PC-3 (cell line): Measurements from ENCODE around the gene ZBTB45. TPM values are rescaled to one million over a fixed set of nuclear protein-coding genes. Genes with fewer than 3 reads are reported as not detected.

Experiments used
- ATAC-seq: fragments of 200-7000 bp; cut with Tn5 transposase; 2 replicates; pipeline ENCODE4 v1.9.1; 2020; ENCODE audit warnings: mild to moderate bottlenecking, moderate library complexity
- BruUV-seq: library from RNA; stranded (reverse); fragments of 400-500 nt; replicated peaks from 2 replicates; lab custom pipeline; 2021; lab: Mats Ljungman, UMichigan
- CTCF ChIA-PET: fragments of 300-600 bp; sonication (Branson Sonifier 250); formaldehyde crosslinking; loops from one replicate; lab custom pipeline; 2022; ENCODE audit warnings: antibody characterized with exemption; lab: Charles Lee
- POLR2A ChIA-PET: fragments of 300-600 bp; sonication (Branson Sonifier 250); formaldehyde crosslinking; loops from one replicate; lab custom pipeline; 2022; ENCODE audit warnings: antibody characterized with exemption; ENCODE audit not compliant: unreplicated experiment; lab: Charles Lee
- DNase-seq: peaks from one replicate; pipeline ENCODE4 v3.0.0-alpha.2; 2015
- H2AFZ ChIP-seq: fragments of 300-600 bp; sonication (generic); 2 replicates; pipeline ENCODE4 v1.6.0; 2016; ENCODE audit warnings: antibody characterized with exemption, low read length
- H3F3A ChIP-seq: fragments of 300-600 bp; sonication (generic); one replicate; pipeline ENCODE4 v1.6.0; 2017; ENCODE audit warnings: antibody characterized with exemption, low read length, control low read depth, mild to moderate bottlenecking; ENCODE audit not compliant: unreplicated experiment
- H3K27ac ChIP-seq: fragments of 300-600 bp; sonication (generic); 2 replicates; pipeline ENCODE4 v1.5.1; 2016; ENCODE audit warnings: mild to moderate bottlenecking, low read length
- H3K27me3 ChIP-seq: fragments of 300-600 bp; sonication (generic); 2 replicates; pipeline ENCODE4 v1.6.1; 2016; ENCODE audit warnings: low read length, mixed read lengths
- H3K36me3 ChIP-seq: fragments of 300-600 bp; sonication (generic); 2 replicates; pipeline ENCODE4 v1.6.1; 2016; ENCODE audit warnings: low read depth, mixed run types, low read length, mixed read lengths
- H3K4me1 ChIP-seq: fragments of 300-600 bp; sonication (generic); 2 replicates; pipeline ENCODE4 v1.5.1; 2016; ENCODE audit warnings: low read length; ENCODE audit not compliant: insufficient read depth
- H3K4me2 ChIP-seq: fragments of 300-600 bp; sonication (generic); 2 replicates; pipeline ENCODE4 v1.6.0; 2016; ENCODE audit warnings: low read length
- H3K4me3 ChIP-seq: fragments of 300-600 bp; sonication (generic); 2 replicates; pipeline ENCODE4 v1.5.1; 2016; ENCODE audit warnings: mild to moderate bottlenecking, low read length, mixed read lengths
- H3K79me2 ChIP-seq: fragments of 300-600 bp; sonication (generic); 2 replicates; pipeline ENCODE4 v1.6.1; 2017; ENCODE audit warnings: low read length, mixed read lengths
- H3K9ac ChIP-seq: fragments of 300-600 bp; sonication (generic); 2 replicates; pipeline ENCODE4 v1.6.0; 2016; ENCODE audit warnings: mild to moderate bottlenecking, low read length
- H3K9me2 ChIP-seq: fragments of 300-600 bp; sonication (generic); replicated peaks from 2 replicates; pipeline ENCODE4 v1.6.1; 2016; ENCODE audit warnings: mixed run types, low read length, mixed read lengths
- H3K9me3 ChIP-seq: fragments of 300-600 bp; sonication (generic); 2 replicates; pipeline ENCODE4 v1.6.1; 2016; ENCODE audit warnings: low read length, mixed read lengths
- H4K20me1 ChIP-seq: fragments of 300-600 bp; sonication (generic); 2 replicates; pipeline ENCODE4 v1.6.1; 2016; ENCODE audit warnings: low read length, mixed read lengths
- EZH2 ChIP-seq: fragments of 300-600 bp; sonication (generic); IDR thresholded peaks from one replicate; pipeline ENCODE4 v1.6.1; 2017; ENCODE audit warnings: antibody characterized with exemption, mild to moderate bottlenecking, low read length; ENCODE audit not compliant: unreplicated experiment
- EZH2phosphoT487 ChIP-seq: fragments of 300-600 bp; sonication (generic); IDR thresholded peaks from 2 replicates; pipeline ENCODE4 v1.6.1; 2018; ENCODE audit warnings: mild to moderate bottlenecking, antibody characterized with exemption, low read length, borderline replicate concordance
- intact Hi-C: fragments of 100-400 bp; cut with micrococcal nuclease; formaldehyde crosslinking; loops from 2 replicates; pipeline ENCODE4 v1.9.0; 2023
- total RNA-seq: library from RNA; depleted of rRNA; stranded (reverse); fragments of >200 nt; gene quantifications from 2 replicates; pipeline ENCODE4 v1.2.3, GENCODE V29; 2014
- TF ChIP-seq, protein P1 (sequence below): fragments of 300-600 bp; sonication (generic); conservative IDR thresholded peaks from 2 replicates; pipeline ENCODE4 v1.5.1; 2017; ENCODE audit warnings: antibody characterized with exemption, low read depth, mild to moderate bottlenecking, low read length

Gene ZBTB45
- total RNA-seq, 1 experiment from 2014 or later = 14.0 TPM

DNA sequence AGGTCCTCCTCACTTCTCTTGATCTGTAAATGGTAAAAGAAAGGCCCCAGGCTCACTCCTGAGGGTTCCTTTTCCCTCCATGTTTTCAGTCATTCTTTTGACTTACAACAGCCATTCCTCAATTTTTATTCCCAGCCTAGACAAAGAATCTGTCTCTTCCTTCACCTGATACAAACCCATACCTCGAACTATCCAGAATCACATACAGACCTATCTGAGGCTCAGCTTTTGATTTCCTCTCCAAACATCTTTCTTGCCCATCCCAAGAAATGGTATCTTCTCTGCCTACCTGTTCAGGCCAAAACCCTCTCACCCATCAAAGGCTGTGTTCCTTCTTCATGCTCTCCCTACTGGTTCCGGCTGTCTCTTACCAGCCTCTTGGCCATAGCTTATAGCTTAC is 33.0 kb upstream of the ZBTB45 start:
- peaks cover 27% of the 10 kb centered on the region for H3K4me1 ChIP-seq
- H4K20me1 ChIP-seq = peaks cover 34% of the 10 kb centered on the region
- H3K36me3 ChIP-seq = peaks cover 58% of the 10 kb centered on the region
- POLR2A ChIA-PET = no interaction called here
- H3K27me3 ChIP-seq = no peaks in the 10 kb centered on the region
- H3K9ac ChIP-seq = no peak overlapping the region
- BruUV-seq = no TSS peak
- H3K4me3 ChIP-seq = no peak overlapping the region
- no peaks in the 10 kb centered on the region for H3K9me3 ChIP-seq
- H3K27ac ChIP-seq = no peak overlapping the region
- intact Hi-C loops = no loop called here
- ATAC-seq = no peak
- CTCF ChIA-PET = no interaction called here
- TF ChIP-seq, protein P1, sequence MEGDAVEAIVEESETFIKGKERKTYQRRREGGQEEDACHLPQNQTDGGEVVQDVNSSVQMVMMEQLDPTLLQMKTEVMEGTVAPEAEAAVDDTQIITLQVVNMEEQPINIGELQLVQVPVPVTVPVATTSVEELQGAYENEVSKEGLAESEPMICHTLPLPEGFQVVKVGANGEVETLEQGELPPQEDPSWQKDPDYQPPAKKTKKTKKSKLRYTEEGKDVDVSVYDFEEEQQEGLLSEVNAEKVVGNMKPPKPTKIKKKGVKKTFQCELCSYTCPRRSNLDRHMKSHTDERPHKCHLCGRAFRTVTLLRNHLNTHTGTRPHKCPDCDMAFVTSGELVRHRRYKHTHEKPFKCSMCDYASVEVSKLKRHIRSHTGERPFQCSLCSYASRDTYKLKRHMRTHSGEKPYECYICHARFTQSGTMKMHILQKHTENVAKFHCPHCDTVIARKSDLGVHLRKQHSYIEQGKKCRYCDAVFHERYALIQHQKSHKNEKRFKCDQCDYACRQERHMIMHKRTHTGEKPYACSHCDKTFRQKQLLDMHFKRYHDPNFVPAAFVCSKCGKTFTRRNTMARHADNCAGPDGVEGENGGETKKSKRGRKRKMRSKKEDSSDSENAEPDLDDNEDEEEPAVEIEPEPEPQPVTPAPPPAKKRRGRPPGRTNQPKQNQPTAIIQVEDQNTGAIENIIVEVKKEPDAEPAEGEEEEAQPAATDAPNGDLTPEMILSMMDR = no peak
- TF ChIP-seq EZH2phosphoT487 = no peak
- H3K79me2 ChIP-seq = peaks cover 52% of the 10 kb centered on the region
- peaks cover 8% of the 10 kb centered on the region for H3F3A ChIP-seq
- no peak overlapping the region for H2AFZ ChIP-seq
- H3K4me2 ChIP-seq = no peak overlapping the region
- H3K9me2 ChIP-seq = no peaks in the 10 kb centered on the region
- no peak for DNase-seq

DNA sequence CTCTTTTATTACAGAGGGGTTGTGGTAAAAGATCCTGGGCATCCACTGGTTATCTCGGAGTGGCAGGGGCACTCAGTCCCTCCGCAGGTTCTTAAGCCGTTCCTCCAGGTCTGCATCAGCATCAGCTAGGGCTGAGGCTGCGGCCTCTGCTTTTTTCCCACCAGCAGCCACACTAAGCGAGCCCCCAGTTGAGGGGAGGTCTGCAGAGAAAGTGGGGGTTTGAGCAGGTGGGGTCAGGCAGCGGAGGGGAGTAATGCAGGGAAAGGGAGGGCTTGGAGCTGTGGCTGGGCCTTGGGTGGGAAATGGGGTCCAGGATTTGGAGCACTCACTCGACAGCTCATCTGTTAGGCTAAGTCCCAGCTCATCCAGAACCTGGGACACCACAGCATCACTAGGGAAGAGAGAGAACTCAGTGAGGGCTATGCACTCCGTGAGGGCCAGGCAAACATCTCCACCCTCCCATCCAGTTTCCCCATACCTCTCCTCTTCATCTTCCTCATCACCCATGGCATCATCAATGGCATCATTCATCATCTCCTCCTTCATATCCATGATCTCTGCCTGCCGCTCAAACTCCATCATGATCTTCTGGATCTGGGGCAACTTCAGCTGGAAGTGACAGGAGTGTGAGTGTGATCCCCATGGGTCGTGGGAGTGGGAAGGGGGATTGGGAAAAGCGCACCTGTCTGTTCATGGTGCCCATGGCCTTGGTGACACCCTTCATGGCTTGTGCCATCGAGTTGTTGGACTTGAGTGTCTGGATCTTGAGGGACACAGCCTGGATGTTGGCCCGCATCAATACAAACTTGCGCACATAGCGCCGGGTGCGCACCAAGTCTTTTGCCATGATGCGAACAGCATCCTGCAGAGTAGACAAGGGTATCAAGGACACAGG is 32.2 kb upstream of the ZBTB45 start:
- peaks cover 8% of the 10 kb centered on the region for H3F3A ChIP-seq
- H3K4me2 ChIP-seq = no peak overlapping the region
- ATAC-seq (no peak), DNase-seq (no peak)
- H3K4me1 ChIP-seq = peaks cover 27% of the 10 kb centered on the region
- H3K27ac ChIP-seq = no peak overlapping the region
- TSS peak; percentile 21 for BruUV-seq
- no peaks in the 10 kb centered on the region for H3K9me3 ChIP-seq
- no peak for TF ChIP-seq EZH2phosphoT487
- TF ChIP-seq, protein P1 = no peak
- TF ChIP-seq EZH2 = no peak
- ChIA-PET POLR2A (no interaction called here), CTCF (no interaction called here)
- H3K4me3 ChIP-seq = no peak overlapping the region
- H2AFZ ChIP-seq = no peak overlapping the region
- H3K9ac ChIP-seq = no peak overlapping the region
- peaks cover 64% of the 10 kb centered on the region for H3K36me3 ChIP-seq
- H3K79me2 ChIP-seq = peaks cover 52% of the 10 kb centered on the region
- no peaks in the 10 kb centered on the region for H3K27me3 ChIP-seq
- H4K20me1 ChIP-seq = peaks cover 42% of the 10 kb centered on the region
- intact Hi-C loops = no loop called here
- no peaks in the 10 kb centered on the region for H3K9me2 ChIP-seq

DNA sequence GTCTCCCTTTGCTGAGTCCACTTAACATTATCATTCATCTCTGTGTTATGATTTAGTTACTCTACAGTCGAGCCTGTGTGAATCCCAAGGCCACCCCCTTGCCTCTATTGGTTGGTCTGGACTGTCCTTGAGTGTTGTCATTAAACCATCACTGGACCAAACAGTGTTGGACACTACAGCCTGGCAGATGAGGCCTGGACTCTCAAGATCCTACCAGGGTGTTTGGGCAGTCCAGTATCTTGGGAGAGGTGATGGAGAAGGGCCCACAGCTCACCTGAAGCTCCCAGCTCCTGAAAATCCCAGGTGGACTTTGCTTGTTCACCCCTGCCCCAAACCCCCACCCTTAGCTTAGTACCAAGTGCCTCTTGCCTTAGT is 31.5 kb upstream of the ZBTB45 start:
- Histone ChIP-seq H4K20me1 (peaks cover 49% of the 10 kb centered on the region), H3K4me1 (peaks cover 30% of the 10 kb centered on the region)
- ATAC-seq = no peak

More for the DNA sequence above, 31.5 kb upstream of the ZBTB45 start:
- no peak overlapping the region for H3K4me2 ChIP-seq
- H3K9me3 ChIP-seq = no peaks in the 10 kb centered on the region
- no peak overlapping the region for H2AFZ ChIP-seq
- no peaks in the 10 kb centered on the region for H3K9me2 ChIP-seq
- H3K9ac ChIP-seq = no peak overlapping the region
- no peak for TF ChIP-seq EZH2
- no peak for TF ChIP-seq EZH2phosphoT487
- no peak overlapping the region for H3K4me3 ChIP-seq
- intact Hi-C loops = no loop called here
- BruUV-seq = no TSS peak
- POLR2A ChIA-PET = no interaction called here
- peaks cover 8% of the 10 kb centered on the region for H3F3A ChIP-seq
- H3K27me3 ChIP-seq = no peaks in the 10 kb centered on the region
- DNase-seq = no peak
- H3K27ac ChIP-seq = no peak overlapping the region
- H3K79me2 ChIP-seq = peaks cover 52% of the 10 kb centered on the region
- H3K36me3 ChIP-seq = peaks cover 64% of the 10 kb centered on the region
- CTCF ChIA-PET = no interaction called here
